Measurements from ENCODE around the gene ENG.
"Not testable (repeated sequence)": the region's sequence is repeated elsewhere in the genome, so short reads cannot be mapped to it uniquely, and the experiment has no call there.

The ENG gene

GRCh38 chr9:127878652-127879390 is 24.4 kb upstream of the ENG start:
- DNase-seq (ENCODE audit: low read depth, low spot score) = no peak

- no peak for DNase-seq (ENCODE audit: low read depth, low spot score)
Observed at GRCh38 chr9:127878001-127878651, 23.7 kb upstream of the ENG start.

DNA sequence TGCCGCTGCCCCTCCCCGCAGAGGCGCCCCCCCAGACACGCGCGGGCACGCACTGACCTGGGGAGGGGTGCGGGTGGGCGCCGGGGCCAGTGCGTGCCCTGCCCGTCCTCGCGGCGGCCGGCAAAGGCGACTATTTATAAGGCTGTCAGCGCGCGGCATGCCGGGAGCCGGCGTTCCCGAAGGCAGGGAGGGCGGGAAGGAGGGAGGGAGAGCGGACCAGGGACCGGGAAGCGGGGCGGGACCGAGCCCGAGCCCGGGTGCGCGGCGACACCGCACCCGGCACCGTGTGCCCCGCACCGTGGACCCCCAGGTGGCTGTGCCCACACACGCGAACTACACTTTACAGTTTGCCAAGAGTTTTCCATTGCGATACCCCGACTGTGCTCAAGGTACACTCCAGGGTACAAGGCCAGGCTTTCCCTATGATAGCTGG is 23.1 kb upstream of the ENG start, which contains the start of gene AK1:
TSS of gene AK1 (minus strand) at position 110 of the 433 bp plus-strand sequence. CDS start 3,058 bp downstream, outside the sequence.
- DNase-seq (ENCODE audit: low read depth, low spot score) = no peak

DNA sequence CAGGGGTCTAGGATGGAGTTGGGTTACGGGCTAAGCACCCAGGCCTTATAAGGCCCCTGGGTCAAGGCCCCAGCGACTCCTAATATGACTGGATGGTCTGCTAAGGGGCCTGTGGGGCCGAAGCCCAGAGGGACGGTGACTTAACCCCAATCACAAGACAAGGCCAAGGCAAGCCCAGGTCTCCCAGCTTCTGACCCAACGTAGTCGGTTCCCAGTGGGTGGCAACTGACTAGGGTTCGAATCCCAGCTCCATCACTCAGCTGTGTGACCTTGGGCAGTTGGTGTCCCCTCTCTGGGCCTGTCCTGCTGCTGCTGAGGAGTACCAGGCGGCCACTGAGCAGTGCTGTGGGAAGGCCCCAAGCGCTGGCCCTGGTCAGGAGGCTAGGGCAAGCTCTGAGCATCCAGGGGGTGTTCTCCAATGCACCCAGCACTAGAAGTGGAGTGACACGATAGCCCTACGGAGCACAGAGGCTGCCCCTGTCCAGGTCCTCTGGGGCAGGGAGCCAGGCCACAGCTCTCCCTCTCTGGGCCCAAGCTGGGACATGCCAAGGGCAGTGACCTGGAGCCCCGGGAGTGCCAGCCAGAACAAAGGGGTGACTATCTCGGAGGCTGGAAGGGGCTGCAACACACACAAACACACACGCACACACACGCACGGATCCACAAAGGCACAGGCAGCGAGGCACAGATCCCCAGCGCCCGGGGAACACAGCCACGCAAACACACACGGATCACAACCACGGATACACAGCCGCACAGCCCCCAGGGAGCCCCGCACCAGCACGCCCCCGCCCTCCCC is 22.5 kb upstream of the ENG start:
- no peak for DNase-seq (ENCODE audit: low read depth, low spot score)

- no peak for DNase-seq (ENCODE audit: low read depth, low spot score)
Observed at GRCh38 chr9:127876026-127876763, 21.7 kb upstream of the ENG start.

GRCh38 chr9:127875306-127875966 is 21.0 kb upstream of the ENG start:
- DNase-seq (ENCODE audit: low read depth, low spot score) = no peak

DNA sequence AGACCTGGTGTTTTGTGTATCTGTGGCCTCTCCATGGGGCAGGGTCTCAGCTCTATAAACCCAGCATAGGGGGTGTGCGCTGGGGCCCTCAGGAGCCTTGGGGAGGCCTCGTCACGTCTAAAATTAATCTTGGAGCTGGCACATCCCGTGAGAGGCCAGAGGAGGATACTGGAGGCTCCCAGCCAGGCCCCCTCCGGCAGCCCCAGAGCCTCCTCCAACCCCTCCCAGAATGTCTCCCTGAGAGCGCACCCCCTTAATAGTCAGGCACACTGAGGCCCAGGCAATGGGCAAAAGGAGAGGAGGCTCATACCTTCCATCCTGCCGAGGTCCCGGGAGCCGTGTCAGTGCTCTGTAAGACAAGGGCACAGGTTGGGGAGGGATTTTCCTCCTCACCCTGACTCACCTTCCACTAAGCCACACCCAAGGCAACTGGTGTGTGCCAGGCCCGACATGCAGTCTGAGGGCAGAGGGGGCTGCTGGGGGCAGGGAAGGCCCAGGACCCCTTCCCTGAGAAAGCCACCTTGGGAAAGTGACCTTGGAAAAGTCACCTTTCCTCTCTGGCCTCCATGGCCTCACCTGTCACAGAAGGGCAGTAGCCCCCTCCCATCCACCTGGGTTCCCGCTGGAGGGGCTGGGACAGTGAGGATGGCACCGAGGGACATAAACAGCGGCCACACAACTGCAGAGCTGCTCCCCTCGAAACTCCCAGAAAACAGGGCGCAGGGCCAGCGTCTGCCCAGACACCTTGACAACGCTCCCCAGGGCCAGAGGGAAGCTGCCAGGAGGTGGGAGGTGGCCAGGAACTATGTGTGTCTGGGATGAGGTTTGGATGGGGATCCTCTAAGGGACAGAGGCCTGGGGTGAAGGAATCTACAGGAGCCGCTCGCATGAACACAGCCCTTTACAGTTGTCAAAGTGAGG is 20.1 kb upstream of the ENG start:
- no peak for DNase-seq (ENCODE audit: low read depth, low spot score)

GRCh38 chr9:127873886-127874285 is 19.4 kb upstream of the ENG start:
- no peak for DNase-seq (ENCODE audit: low read depth, low spot score)

- DNase-seq (ENCODE audit: low read depth, low spot score) = no peak
Observed at GRCh38 chr9:127873223-127873691, 18.8 kb upstream of the ENG start.

- no peak for DNase-seq (ENCODE audit: low read depth, low spot score)
Observed at GRCh38 chr9:127872369-127873222, 18.1 kb upstream of the ENG start.

DNA sequence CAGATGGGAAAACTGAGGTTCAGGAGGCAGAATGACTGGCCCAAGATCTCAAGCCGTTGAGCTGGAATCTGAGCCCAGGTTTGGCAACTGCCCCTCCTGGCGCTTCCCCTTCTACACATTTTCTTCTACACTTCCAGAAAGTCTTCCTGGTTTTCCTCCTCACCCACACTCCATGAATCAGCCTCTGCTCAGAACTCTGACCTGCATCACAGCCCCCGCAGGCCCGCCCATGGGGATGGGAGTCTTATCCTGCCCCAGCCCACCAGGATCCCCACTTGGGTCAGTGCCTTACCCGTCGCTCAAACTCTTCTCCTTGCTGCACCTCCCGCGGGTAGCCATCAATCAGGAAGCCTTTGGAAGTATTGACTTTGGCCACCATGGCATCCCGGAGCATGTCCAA is 17.1 kb upstream of the ENG start:
- DNase-seq (ENCODE audit: low read depth, low spot score) = no peak

GRCh38 chr9:127870887-127871286 is 16.4 kb upstream of the ENG start:
- no peak for DNase-seq (ENCODE audit: low read depth, low spot score)

DNA sequence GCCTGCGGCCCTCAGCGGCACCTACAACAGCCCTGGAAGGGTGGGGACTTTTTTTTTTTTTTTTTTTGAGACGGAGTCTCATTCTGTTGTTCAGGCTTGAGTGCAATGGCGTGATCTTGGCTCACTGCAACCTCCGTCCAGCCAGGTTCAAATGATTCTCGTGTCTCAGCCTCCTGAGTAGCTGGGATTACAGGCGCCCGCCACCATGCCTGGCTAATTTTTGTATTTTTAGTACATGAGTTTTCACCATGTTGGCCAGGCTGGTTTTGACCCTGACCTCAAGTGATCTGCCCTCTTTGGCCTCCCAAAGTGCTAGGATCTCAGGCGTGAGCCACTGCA is 15.7 kb upstream of the ENG start:
- not testable (repeated sequence) for DNase-seq (ENCODE audit: low read depth, low spot score)

DNA sequence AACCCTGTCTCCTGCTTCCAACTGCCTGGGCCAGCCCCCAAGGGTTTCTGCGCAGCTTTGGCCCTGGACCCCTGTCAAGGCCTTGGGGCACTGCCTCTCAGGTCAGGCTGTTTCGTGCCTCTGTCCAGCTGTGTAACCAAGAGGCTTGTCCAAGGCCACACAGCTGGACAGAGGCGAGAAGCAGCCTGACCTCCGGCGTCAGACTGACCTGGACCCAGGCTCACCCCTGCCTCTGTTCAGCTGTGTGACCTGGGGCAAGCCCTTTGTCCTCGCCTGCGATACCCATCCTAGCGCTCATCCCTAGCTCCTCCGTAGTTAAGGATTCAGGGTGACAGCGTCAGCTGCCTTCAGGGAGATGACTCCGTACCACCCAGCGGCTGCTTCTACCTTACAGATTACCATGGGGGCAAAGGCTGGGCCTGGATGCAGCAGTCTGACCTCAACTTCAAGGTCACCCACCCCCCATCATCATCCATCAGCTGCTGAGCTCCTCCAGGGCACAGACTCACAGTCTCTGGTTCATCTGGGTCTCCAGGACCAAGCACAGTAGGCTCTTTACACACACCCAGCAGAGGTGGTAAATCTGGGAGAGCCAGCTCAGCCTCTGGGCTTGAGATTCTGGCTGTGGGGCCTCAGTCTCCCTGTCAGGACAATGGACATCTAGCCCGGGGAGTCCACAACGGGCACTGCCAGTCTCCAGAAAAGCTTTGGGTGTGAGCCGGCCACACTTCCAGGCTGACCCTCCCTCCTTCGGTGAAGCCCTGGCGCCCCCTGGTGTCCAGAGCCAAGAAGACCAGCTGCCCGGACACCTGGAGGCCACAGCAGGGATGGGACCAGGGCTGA is 15.1 kb upstream of the ENG start:
- DNase-seq (ENCODE audit: low read depth, low spot score) = no peak

GRCh38 chr9:127868278-127868902 is 13.9 kb upstream of the ENG start:
- no peak for DNase-seq (ENCODE audit: low read depth, low spot score)

DNA sequence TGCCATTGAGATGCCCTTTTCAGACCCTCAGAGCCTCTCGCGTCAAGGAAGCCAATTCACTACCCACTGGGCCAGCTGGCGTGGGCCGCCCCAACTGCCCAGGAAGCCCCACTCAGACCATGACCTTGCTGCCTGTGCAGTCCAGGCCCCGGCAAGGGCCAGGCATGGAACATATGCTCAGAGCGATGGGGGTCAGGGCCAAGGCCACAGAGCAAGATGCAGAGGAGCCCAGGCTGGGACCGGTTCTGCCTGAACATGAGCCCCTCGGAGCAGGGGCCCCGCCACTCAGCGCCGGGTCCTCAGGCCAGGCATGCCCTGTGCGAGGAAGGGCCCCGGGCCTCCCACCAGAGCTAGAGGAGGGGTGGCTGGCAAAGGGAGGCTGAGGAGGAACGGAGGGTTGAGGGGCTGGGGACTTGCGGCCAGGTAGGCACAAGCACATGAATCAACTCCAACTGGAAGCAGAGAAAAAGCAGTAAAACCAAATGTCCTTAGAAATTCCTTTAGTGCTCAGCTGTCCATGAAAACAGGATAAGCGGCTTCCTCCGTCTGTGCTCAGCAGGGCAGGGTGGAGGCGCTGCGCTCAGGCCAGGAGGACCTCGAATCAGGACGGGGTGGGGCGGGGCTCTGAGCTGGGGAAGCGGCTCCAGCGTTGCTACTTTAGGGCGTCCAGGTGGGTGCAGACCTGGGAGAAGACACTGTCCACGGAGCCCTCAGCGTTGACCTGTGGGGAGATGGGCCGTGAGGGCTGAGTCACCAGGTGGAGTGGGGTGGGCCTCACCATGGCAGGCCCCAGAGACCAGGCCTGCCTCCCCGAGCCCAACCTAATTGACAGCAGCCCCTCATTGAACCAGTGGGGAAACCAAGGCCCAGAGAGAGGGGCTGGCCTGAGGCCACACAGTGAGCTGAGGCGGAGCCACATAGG is 13.2 kb upstream of the ENG start:
- no peak for DNase-seq (ENCODE audit: low read depth, low spot score)

DNA sequence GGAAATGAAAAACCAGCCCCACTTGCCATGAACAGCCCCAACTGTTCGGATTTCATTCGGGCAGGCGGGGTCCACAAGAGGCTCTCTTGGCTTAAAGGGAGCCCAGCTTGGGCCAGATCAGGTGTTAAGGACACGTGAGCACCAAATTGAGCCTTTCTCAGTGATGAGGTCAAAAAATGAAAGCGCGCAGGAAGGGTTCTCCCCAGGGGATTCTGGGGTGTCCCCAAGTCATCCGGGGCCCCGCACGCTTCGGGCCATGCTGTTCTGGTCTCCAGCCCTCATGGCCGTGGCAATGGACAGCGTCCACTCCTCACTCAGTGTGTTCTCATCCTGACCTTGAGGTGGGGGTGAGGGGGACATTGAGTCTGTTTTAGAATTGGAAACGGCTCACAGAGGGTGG is 12.1 kb upstream of the ENG start:
- no peak for DNase-seq (ENCODE audit: low read depth, low spot score)
